Hepatocyte (in vitro differentiated cells): ENCODE measurements around the gene FRMD3. TPM values are rescaled to one million over a fixed set of nuclear protein-coding genes. Genes with fewer than 3 reads are reported as not detected.

Source experiments
- DNase-seq: peaks from one replicate; pipeline ENCODE4 v3.0.0-alpha.2; 2016; ENCODE audit warnings: low spot score
- H2AFZ ChIP-seq: fragments of 200-600 bp; sonication (generic); 2 replicates; pipeline ENCODE4 v1.6.0; 2016; ENCODE audit warnings: antibody characterized with exemption, mild to moderate bottlenecking
- H3K27ac ChIP-seq: fragments of 200-600 bp; sonication (generic); 2 replicates; pipeline ENCODE4 v1.5.1; 2016; ENCODE audit warnings: mild to moderate bottlenecking
- H3K27me3 ChIP-seq: fragments of 200-600 bp; sonication (generic); 2 replicates; pipeline ENCODE4 v1.6.1; 2016
- H3K36me3 ChIP-seq: fragments of 200-600 bp; sonication (generic); replicated peaks from 2 replicates; pipeline ENCODE4 v1.5.1; 2016; ENCODE audit warnings: low read depth; ENCODE audit not compliant: insufficient read depth
- H3K4me1 ChIP-seq: fragments of 200-600 bp; sonication (generic); 2 replicates; pipeline ENCODE4 v1.5.1; 2016; ENCODE audit warnings: mild to moderate bottlenecking, moderate library complexity; ENCODE audit not compliant: insufficient read depth
- H3K4me2 ChIP-seq: fragments of 200-600 bp; sonication (generic); 2 replicates; pipeline ENCODE4 v1.6.0; 2016
- H3K4me3 ChIP-seq: fragments of 200-600 bp; sonication (generic); 2 replicates; pipeline ENCODE4 v1.5.1; 2016; ENCODE audit warnings: mild to moderate bottlenecking
- H3K79me2 ChIP-seq: fragments of 200-600 bp; sonication (generic); 2 replicates; pipeline ENCODE4 v1.6.0; 2017; ENCODE audit warnings: mild to moderate bottlenecking
- H3K9me2 ChIP-seq: fragments of 200-600 bp; sonication (generic); replicated peaks from 2 replicates; pipeline ENCODE4 v1.6.0; 2017; ENCODE audit warnings: mild to moderate bottlenecking; ENCODE audit not compliant: insufficient read depth
- H3K9me3 ChIP-seq: fragments of 200-600 bp; sonication (generic); 2 replicates; pipeline ENCODE4 v1.5.1; 2016; ENCODE audit warnings: low read depth, mild to moderate bottlenecking
- H4K20me1 ChIP-seq: fragments of 200-600 bp; sonication (generic); 2 replicates; pipeline ENCODE4 v1.6.0; 2016; ENCODE audit warnings: mild to moderate bottlenecking; ENCODE audit not compliant: insufficient read depth, poor library complexity, severe bottlenecking
- CTCF ChIP-seq: fragments of 200-600 bp; sonication (generic); IDR thresholded peaks from 2 replicates; pipeline ENCODE4 v1.5.1; 2016; ENCODE audit warnings: antibody characterized with exemption, mild to moderate bottlenecking; ENCODE audit not compliant: poor library complexity
- EZH2 ChIP-seq: fragments of 200-600 bp; sonication (generic); IDR thresholded peaks from 2 replicates; pipeline ENCODE4 v1.6.1; 2016; ENCODE audit warnings: antibody characterized with exemption, mild to moderate bottlenecking, borderline replicate concordance
- EZH2phosphoT487 ChIP-seq: fragments of 200-600 bp; sonication (generic); IDR thresholded peaks from one replicate; pipeline ENCODE4 v1.6.1; 2018; ENCODE audit warnings: antibody characterized with exemption, mild to moderate bottlenecking, low read depth, moderate library complexity; ENCODE audit not compliant: unreplicated experiment, severe bottlenecking
- WGBS: methylation state at CpG from one replicate; pipeline ENCODE4 v1.1.6; 2016; ENCODE audit warnings: low lambda C conversion rate; ENCODE audit errors: missing lambda C conversion rate; 5-methylcytosine and 5-hydroxymethylcytosine counted together
- polyA plus RNA-seq: library from polyadenylated mRNA; unstranded; fragments of >200 nt; fragmentation: Nextera tagmentation; extraction: Ambion mirVana; gene quantifications from 2 replicates; pipeline ENCODE4 v1.2.1, GENCODE V29; 2016
- total RNA-seq: library from RNA; depleted of rRNA; stranded (reverse); fragments of >200 nt; gene quantifications from 2 replicates; pipeline ENCODE4 v1.2.3, GENCODE V29; 2014

Gene FRMD3
- total and polyA plus RNA-seq, 2 experiments from 2014 or later = 3.9 to 7.0 TPM

- Histone ChIP-seq H3K4me1 (no peaks in the 10 kb centered on the region), H3K9me2 (no peaks in the 10 kb centered on the region), H3K79me2 (no peaks in the 10 kb centered on the region), H3K4me3 (no peak overlapping the region), H3K27ac (no peak overlapping the region), H3K27me3 (no peaks in the 10 kb centered on the region), H4K20me1 (no peaks in the 10 kb centered on the region), H3K4me2 (no peak overlapping the region), H2AFZ (no peak overlapping the region), H3K36me3 (no peaks in the 10 kb centered on the region), H3K9me3 (no peaks in the 10 kb centered on the region)
- DNase-seq = peak; percentile 90
- 6% methylated on average over 4 of the region's 4 CpGs for WGBS
- TF ChIP-seq EZH2phosphoT487 = no peak
- peak; percentile 85 for TF ChIP-seq CTCF
- TF ChIP-seq EZH2 = no peak
These were observed 203.9 kb downstream of the FRMD3 start for GRCh38 chr9:83334320-83334719.

- DNase-seq = no peak
- Histone ChIP-seq H3K9me2 (no peaks in the 10 kb centered on the region), H3K79me2 (no peaks in the 10 kb centered on the region), H3K36me3 (no peaks in the 10 kb centered on the region), H4K20me1 (no peaks in the 10 kb centered on the region), H3K4me3 (no peak overlapping the region), H3K4me2 (no peak overlapping the region), H3K27ac (no peak overlapping the region), H3K4me1 (no peaks in the 10 kb centered on the region), H2AFZ (no peak overlapping the region), H3K9me3 (no peaks in the 10 kb centered on the region), H3K27me3 (no peaks in the 10 kb centered on the region)
- TF ChIP-seq CTCF (no peak), EZH2phosphoT487 (no peak), EZH2 (no peak)
- 96% methylated on average over 8 of the region's 8 CpGs for WGBS
These were observed 207.7 kb downstream of the FRMD3 start for GRCh38 chr9:83330207-83331196.

- Histone ChIP-seq H3K27ac (no peak overlapping the region), H3K9me2 (no peaks in the 10 kb centered on the region), H2AFZ (no peak overlapping the region), H3K36me3 (no peaks in the 10 kb centered on the region), H3K79me2 (no peaks in the 10 kb centered on the region), H4K20me1 (no peaks in the 10 kb centered on the region), H3K27me3 (no peaks in the 10 kb centered on the region), H3K4me1 (no peaks in the 10 kb centered on the region), H3K9me3 (peaks cover under 1% of the 10 kb centered on the region), H3K4me2 (no peak overlapping the region), H3K4me3 (no peak overlapping the region)
- WGBS = 72% methylated on average over 6 of the region's 6 CpGs
- DNase-seq = no peak
- no peak for TF ChIP-seq CTCF
These were observed 210.2 kb downstream of the FRMD3 start for GRCh38 chr9:83327750-83328622.
